Kidney (tissue), 14 donors: Measurements from ENCODE around the gene TMEM144. TPM values are rescaled to one million over a fixed set of nuclear protein-coding genes. Genes with fewer than 3 reads are reported as not detected.
"Not testable (repeated sequence)": the region's sequence is repeated elsewhere in the genome, so short reads cannot be mapped to it uniquely, and the experiment has no call there.

Experiments
- DNase-seq, 5 donors: peaks; one replicate each; pipeline ENCODE4 v3.0.0-alpha.2; 2013 to 2020
- FAIRE-seq: peaks from 2 replicates; lab custom pipeline; 2012; peaks lifted over from hg19 to GRCh38; lab: Jason Lieb, UNC
- H3K27ac ChIP-seq, 2 donors: one replicate each; pipeline ENCODE4 v1.7.0; 2013; ENCODE audit warnings: low read depth in 2 of 2, low read length in 2 of 2, inconsistent platforms in 1 of 2
- H3K27me3 ChIP-seq: one replicate; pipeline ENCODE4 v1.7.1; 2013; ENCODE audit warnings: low read length, inconsistent platforms; ENCODE audit not compliant: control insufficient read depth, insufficient read depth
- H3K36me3 ChIP-seq, 3 donors: one replicate each; pipeline versions ENCODE4 v1.7.0 to v1.7.1; 2013; ENCODE audit warnings: low read length in 3 of 3, control low read depth in 1 of 3, inconsistent platforms in 1 of 3; ENCODE audit not compliant: insufficient read depth in 3 of 3, control insufficient read depth in 2 of 3
- H3K4me1 ChIP-seq, 3 donors: one replicate each; pipeline versions ENCODE4 v1.7.0 to v1.7.1; 2013; ENCODE audit warnings: low read length in 3 of 3, inconsistent platforms in 1 of 3, low read depth in 1 of 3; ENCODE audit not compliant: control insufficient read depth in 2 of 3, insufficient read depth in 2 of 3
- H3K4me3 ChIP-seq, 3 donors: one replicate each; pipeline versions ENCODE4 v1.7.0 to v1.8.1; 2013; ENCODE audit warnings: low read length in 3 of 3, control low read depth in 1 of 3, inconsistent platforms in 1 of 3
- H3K9ac ChIP-seq, 3 donors: one replicate each; pipeline versions ENCODE4 v1.7.0 to v1.7.1; 2013; ENCODE audit warnings: low read length in 3 of 3, control low read depth in 1 of 3, inconsistent platforms in 1 of 3
- H3K9me3 ChIP-seq, 3 donors: one replicate each; pipeline versions ENCODE4 v1.7.0 to v1.7.1; 2013; ENCODE audit warnings: low read length in 3 of 3, control low read depth in 1 of 3, inconsistent platforms in 1 of 3; ENCODE audit not compliant: control insufficient read depth in 2 of 3, insufficient read depth in 1 of 3
- intact Hi-C: fragments of 100-400 bp; cut with DNase I; formaldehyde crosslinking; loops from one replicate; pipeline ENCODE4 v1.11.1; 2022
- polyA plus RNA-seq: library from polyadenylated mRNA; stranded (reverse); fragments of 350-450 nt; fragmentation: Illumina TruSeq; extraction: RNeasy Lipid Tissue Mini Kit (QIAGEN cat#74804); gene quantifications from one replicate; pipeline ENCODE4 v1.2.3, GENCODE V29; 2014; ENCODE audit warnings: low read depth, low replicate concordance; ENCODE audit not compliant: insufficient read depth
- total RNA-seq: library from RNA; stranded (reverse); fragmentation: NEBNext Ultra II Directional; extraction: Animal tissue kit (Norgen Biotek cat#: 25700); gene quantifications from one replicate; pipeline ENCODE4 v1.2.1, GENCODE V29; 2021
- TF ChIP-seq, protein P1 (sequence below): IDR thresholded peaks from 3 replicates; pipeline ENCODE4 v1.5.1; 2012; ENCODE audit warnings: mild to moderate bottlenecking, moderate library complexity, borderline replicate concordance; ENCODE audit not compliant: insufficient read depth; ENCODE audit errors: extremely low read depth
- donor health status: control.
- donor health status: control.
- donor health status: control.
- donor health status: control.
- donor health status: control.
- donor health status: DM: yes; HTN: yes; CAD: no.
- donor health status: Normal renal cell carcinoma (clear cell type).

The TMEM144 gene
- total and polyA plus RNA-seq, 2 donors from 2014 or later = 3.3 to 9.8 TPM

GRCh38 chr4:158228399-158228798, 18.1 kb downstream of the TMEM144 start:
- FAIRE-seq, H3K4me3 ChIP-seq, H3K27ac ChIP-seq, intact Hi-C loops, H3K9me3 ChIP-seq, H3K9ac ChIP-seq, H3K27me3 ChIP-seq, H3K4me1 ChIP-seq, H3K36me3 ChIP-seq: not testable (repeated sequence)
- DNase-seq = peak in 1 of 5 donors; percentile 47

DNA sequence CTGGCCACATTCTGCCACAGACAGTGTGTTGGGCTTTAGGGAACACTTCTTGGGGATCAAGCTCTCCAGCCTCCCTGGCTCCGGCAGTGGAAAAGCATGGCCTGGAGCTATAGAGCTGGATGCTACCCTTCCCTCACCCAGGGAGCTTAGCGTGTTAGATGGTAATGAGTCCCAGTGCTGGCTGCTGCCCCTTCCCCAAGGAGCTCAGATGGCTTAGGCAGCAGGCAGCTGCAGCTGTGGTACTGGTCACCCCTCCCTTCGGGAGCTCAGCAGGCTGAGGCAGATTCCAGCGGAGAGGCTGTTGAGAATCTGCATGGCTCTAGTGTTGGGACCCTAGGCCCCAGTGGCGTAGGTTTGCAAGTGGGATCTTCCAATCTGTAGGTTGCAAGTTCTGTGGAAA, 19.5 kb downstream of the TMEM144 start:
- no peak overlapping the region for H3K9ac ChIP-seq
- H3K27ac ChIP-seq = no peak overlapping the region
- peak in 1 of 5 donors; percentile 44 for DNase-seq
- TF ChIP-seq, protein P1, sequence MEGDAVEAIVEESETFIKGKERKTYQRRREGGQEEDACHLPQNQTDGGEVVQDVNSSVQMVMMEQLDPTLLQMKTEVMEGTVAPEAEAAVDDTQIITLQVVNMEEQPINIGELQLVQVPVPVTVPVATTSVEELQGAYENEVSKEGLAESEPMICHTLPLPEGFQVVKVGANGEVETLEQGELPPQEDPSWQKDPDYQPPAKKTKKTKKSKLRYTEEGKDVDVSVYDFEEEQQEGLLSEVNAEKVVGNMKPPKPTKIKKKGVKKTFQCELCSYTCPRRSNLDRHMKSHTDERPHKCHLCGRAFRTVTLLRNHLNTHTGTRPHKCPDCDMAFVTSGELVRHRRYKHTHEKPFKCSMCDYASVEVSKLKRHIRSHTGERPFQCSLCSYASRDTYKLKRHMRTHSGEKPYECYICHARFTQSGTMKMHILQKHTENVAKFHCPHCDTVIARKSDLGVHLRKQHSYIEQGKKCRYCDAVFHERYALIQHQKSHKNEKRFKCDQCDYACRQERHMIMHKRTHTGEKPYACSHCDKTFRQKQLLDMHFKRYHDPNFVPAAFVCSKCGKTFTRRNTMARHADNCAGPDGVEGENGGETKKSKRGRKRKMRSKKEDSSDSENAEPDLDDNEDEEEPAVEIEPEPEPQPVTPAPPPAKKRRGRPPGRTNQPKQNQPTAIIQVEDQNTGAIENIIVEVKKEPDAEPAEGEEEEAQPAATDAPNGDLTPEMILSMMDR = no peak
- H3K4me3 ChIP-seq = no peak overlapping the region
- no peak for FAIRE-seq
- no peaks in the 10 kb centered on the region for H3K4me1 ChIP-seq
- intact Hi-C loops = no loop called here
- H3K27me3 ChIP-seq = no peaks in the 10 kb centered on the region
- H3K9me3 ChIP-seq = no peaks in the 10 kb centered on the region
- no peaks in the 10 kb centered on the region for H3K36me3 ChIP-seq

DNA sequence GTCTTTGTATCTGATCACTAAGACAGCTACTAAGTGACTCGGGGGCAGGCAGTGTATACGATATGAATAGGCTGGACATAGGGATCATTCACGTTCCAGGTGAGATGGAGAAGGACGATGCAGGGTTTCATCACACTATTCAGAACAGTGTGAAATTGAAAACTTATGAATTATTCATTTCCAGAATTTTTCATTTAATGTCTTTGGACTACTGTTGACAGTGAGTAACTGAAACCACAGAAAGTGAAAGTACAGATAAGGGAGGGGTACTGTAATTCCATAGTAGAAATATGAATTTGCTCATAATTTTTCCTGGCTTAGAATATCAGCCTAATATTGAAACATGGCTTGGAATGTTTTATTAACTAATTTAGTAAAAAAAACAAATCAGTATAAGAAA, 24.4 kb downstream of the TMEM144 start:
- Histone ChIP-seq H3K9me3 (no peaks in the 10 kb centered on the region), H3K4me1 (no peaks in the 10 kb centered on the region), H3K27ac (no peak overlapping the region), H3K4me3 (no peak overlapping the region), H3K36me3 (no peaks in the 10 kb centered on the region), H3K27me3 (no peaks in the 10 kb centered on the region), H3K9ac (no peak overlapping the region)
- no peak for DNase-seq
- intact Hi-C loops = no loop called here
- FAIRE-seq = no peak
- TF ChIP-seq, protein P1 = no peak

DNA sequence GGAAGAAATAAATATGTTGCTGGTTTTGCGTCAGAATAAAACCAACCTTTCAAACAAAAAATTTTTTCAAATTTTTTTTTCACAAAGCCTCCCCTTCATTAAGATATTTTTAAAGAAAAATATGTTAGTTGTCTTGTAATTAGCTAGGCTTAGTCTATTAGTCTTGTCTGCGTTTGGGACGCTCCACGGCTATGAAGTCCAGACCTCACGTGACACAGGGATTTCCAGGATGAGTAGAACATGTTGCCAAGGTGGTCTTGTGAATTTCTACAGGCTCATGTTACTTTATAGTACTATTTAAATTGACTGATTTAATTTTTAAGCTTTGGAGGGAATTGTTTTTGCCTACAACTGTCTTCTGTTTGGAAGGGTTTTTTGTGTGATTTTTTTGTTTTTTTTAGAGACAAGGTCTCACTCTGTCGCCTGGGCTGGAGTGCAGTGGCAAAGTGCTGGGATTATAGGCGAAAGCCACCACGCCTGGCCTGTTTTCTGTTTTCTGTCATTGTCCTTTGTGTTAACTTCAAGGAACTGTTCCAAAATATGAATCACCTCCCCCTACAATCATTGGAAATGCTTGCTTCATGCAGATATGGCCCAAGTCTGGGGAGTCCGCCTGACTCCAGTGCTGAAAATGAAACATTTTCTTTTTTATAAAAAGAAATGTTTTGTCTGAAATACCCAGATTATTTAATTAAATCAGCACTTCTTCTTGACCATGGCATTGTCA, 26.2 kb downstream of the TMEM144 start:
- Histone ChIP-seq H3K4me3 (no peak overlapping the region), H3K27ac (no peak overlapping the region), H3K9me3 (no peaks in the 10 kb centered on the region), H3K4me1 (no peaks in the 10 kb centered on the region), H3K36me3 (no peaks in the 10 kb centered on the region), H3K27me3 (no peaks in the 10 kb centered on the region), H3K9ac (no peak overlapping the region)
- no peak for FAIRE-seq
- intact Hi-C loops = no loop called here
- no peak for DNase-seq
- TF ChIP-seq, protein P1 = no peak
